Common myeloid progenitor, CD34-positive (primary cell): Measurements from ENCODE around the gene IKZF4.
"Not testable (repeated sequence)": the region's sequence is repeated elsewhere in the genome, so short reads cannot be mapped to it uniquely, and the experiment has no call there.

Experiments
- CTCF ChIA-PET: fragments of 350-600 bp; sonication (Branson Sonifier 250); formaldehyde crosslinking; loops from one replicate; lab custom pipeline; 2021; ENCODE audit warnings: antibody characterized with exemption; lab: Charles Lee
- POLR2A ChIA-PET: fragments of 350-600 bp; sonication (Branson Sonifier 250); formaldehyde crosslinking; loops from one replicate; lab custom pipeline; 2021; ENCODE audit warnings: antibody characterized with exemption; lab: Charles Lee
- DNase-seq, 3 donors: peaks; one replicate each; pipeline versions ENCODE4 v3.0.0 to v3.0.0-alpha.2; 2013
- H3K27ac ChIP-seq, 2 experiments: 1 replicate in 1 of 2; 2 replicates in 1 of 2; pipeline ENCODE4 v1.7.0; 2013; ENCODE audit warnings: inconsistent platforms in 2 of 2, low read length in 2 of 2, mild to moderate bottlenecking in 2 of 2, low read depth in 1 of 2, moderate library complexity in 1 of 2; ENCODE audit not compliant: severe bottlenecking in 2 of 2, insufficient read depth in 1 of 2, poor library complexity in 1 of 2
- H3K27me3 ChIP-seq, 5 experiments: replicated peaks in 2 of 5; 1 replicate in 3 of 5; 2 replicates in 2 of 5; pipeline versions ENCODE4 v1.6.1 to v1.7.0; 2013; ENCODE audit warnings: low read length in 4 of 5, mild to moderate bottlenecking in 2 of 5, moderate library complexity in 2 of 5, inconsistent platforms in 1 of 5; ENCODE audit not compliant: insufficient read depth in 5 of 5, control insufficient read depth in 4 of 5
- H3K36me3 ChIP-seq, 4 experiments: 1 replicate in 2 of 4; 2 replicates in 2 of 4; pipeline versions ENCODE4 v1.6.1 to v1.7.0; 2013; ENCODE audit warnings: low read length in 3 of 4, control low read depth in 1 of 4, mild to moderate bottlenecking in 1 of 4; ENCODE audit not compliant: control insufficient read depth in 4 of 4, insufficient read depth in 4 of 4
- H3K4me1 ChIP-seq, 4 experiments: 1 replicate in 3 of 4; 2 replicates in 1 of 4; pipeline versions ENCODE4 v1.6.1 to v1.7.1; 2013; ENCODE audit warnings: low read length in 3 of 4, mild to moderate bottlenecking in 3 of 4, control low read depth in 1 of 4, inconsistent platforms in 1 of 4, moderate library complexity in 1 of 4; ENCODE audit not compliant: control insufficient read depth in 4 of 4, insufficient read depth in 4 of 4; ENCODE audit errors: control extremely low read depth in 1 of 4
- H3K4me3 ChIP-seq, 7 experiments: 1 replicate in 4 of 7; 2 replicates in 3 of 7; pipeline versions ENCODE4 v1.5.1 to v1.7.0; 2013; ENCODE audit warnings: mild to moderate bottlenecking in 7 of 7, low read length in 6 of 7, moderate library complexity in 6 of 7, inconsistent platforms in 2 of 7, low read depth in 2 of 7, control low read depth in 1 of 7; ENCODE audit not compliant: insufficient read depth in 4 of 7, control insufficient read depth in 1 of 7; ENCODE audit errors: extremely low read depth in 1 of 7
- H3K9me3 ChIP-seq, 5 experiments: 1 replicate in 4 of 5; 2 replicates in 1 of 5; pipeline versions ENCODE4 v1.6.1 to v1.7.1; 2013; ENCODE audit warnings: low read length in 4 of 5, mild to moderate bottlenecking in 2 of 5, inconsistent platforms in 1 of 5, low read depth in 1 of 5, moderate library complexity in 1 of 5; ENCODE audit not compliant: control insufficient read depth in 4 of 5, insufficient read depth in 2 of 5; ENCODE audit errors: control extremely low read depth in 1 of 5
- WGBS: methylation state at CpG from one replicate; pipeline ENCODE4 v1.1.5; 2013; ENCODE audit not compliant: insufficient coverage; 5-methylcytosine and 5-hydroxymethylcytosine counted together

Gene IKZF4

DNA sequence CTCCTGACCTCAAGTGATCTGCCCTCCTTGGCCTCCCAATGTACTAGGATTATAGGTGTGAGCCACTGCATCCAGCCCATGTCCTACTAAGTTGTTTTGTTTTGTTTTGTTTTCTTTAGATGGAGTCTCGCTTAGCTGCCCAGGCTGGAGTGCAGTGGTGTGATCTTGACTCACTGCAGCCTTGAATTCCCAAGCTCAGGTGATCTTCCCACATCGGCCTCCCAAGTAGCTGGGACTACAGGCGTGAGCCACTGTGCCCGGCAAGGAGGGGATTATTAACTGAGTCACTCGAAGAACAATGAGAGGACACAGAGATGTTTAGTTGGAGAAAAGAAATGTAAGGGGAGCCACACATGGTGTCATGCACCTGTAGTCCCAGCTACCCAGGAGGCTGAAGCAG is 41.1 kb downstream of the IKZF4 start:
- no peaks in the 10 kb centered on the region for H3K27me3 ChIP-seq
- no peaks in the 10 kb centered on the region for H3K4me1 ChIP-seq
- H3K4me3 ChIP-seq = no peak overlapping the region
- H3K27ac ChIP-seq = no peak overlapping the region
- H3K36me3 ChIP-seq = no peaks in the 10 kb centered on the region
- ChIA-PET CTCF (interaction anchor here (1.2 kb wide), 1 partner anchor 12 kb away, joined by 3 read pairs; no protein-coding TSS in a partner anchor), POLR2A (no interaction called here)
- DNase-seq = no peak
- no peaks in the 10 kb centered on the region for H3K9me3 ChIP-seq
- WGBS = 93% methylated on average over 3 of the region's 5 CpGs

DNA sequence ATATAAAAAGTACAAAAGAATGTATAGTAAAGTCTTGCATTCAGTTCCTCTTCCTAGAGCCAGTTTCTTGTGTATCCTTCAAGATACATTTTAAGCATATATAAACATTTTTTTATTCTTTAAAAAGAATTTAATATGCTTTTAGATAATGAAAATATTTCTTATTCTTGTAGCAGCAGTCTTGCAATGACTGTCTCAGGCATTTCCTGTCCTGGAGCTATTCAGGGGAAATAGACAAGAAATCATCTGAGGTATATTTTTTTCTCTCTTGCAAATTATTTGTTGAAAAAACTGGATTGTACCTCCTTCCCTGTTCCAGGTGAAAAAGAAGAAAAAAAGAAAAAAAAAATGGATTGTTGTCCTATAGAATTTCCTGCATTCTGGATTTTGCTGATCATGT is 42.2 kb downstream of the IKZF4 start:
- H3K4me1 ChIP-seq = no peaks in the 10 kb centered on the region
- DNase-seq = no peak
- H3K36me3 ChIP-seq = no peaks in the 10 kb centered on the region
- no peak overlapping the region for H3K4me3 ChIP-seq
- ChIA-PET POLR2A (no interaction called here), CTCF (no interaction called here)
- H3K9me3 ChIP-seq = no peaks in the 10 kb centered on the region
- no peak overlapping the region for H3K27ac ChIP-seq
- no peaks in the 10 kb centered on the region for H3K27me3 ChIP-seq

DNA sequence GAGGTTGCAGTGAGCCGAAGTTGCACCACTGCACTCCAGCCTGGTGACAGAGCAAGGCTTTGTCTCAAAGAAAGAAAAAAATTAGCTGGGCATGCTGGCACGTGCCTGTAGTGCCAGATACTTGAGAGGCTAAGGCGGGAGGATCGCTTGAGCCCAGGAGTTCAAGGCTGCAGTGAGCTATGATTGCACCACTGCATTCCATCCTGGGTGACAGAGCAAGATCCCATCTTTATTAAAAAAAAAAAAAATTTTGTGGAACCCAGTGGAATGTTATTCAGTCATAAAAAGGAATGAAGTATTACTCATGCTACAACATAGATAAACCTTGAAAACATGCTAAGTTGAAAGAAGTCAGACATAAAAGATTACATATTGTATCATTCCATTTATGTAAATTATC is 50.8 kb downstream of the IKZF4 start:
- Histone ChIP-seq H3K4me1 (no peaks in the 10 kb centered on the region), H3K4me3 (no peak overlapping the region), H3K27me3 (no peaks in the 10 kb centered on the region), H3K36me3 (no peaks in the 10 kb centered on the region), H3K27ac (no peak overlapping the region), H3K9me3 (no peaks in the 10 kb centered on the region)
- POLR2A ChIA-PET = interaction anchor here (0.5 to 0.6 kb wide), 2 partner anchors 19 to 79 kb away, joined by 3 to 8 read pairs; no protein-coding TSS in a partner anchor
- 94% methylated on average over 4 of the region's 4 CpGs for WGBS
- no peak for DNase-seq
- CTCF ChIA-PET = interaction anchor here (0.5 to 0.9 kb wide), 3 partner anchors 11 to 392 kb away, joined by 3 read pairs; no protein-coding TSS in a partner anchor

DNA sequence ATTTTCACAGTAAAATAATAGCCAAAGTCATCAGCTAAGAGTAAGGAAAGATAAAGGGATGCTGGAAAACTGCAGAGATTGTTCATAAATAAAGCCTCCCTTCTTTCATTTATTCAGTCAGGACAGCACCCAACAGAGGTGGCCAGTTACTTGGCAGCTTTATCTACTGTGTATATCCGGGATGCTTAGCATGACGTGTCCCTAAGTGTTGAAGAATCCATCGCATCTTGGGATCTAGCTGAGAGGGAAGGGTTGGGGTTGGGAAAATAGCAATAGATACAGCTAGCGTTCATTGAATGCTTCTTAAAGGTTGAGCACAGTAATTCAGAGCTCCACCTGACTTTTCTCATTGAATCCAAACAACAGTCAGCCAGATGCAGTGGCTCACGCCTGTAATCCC is 53.6 kb downstream of the IKZF4 start:
- H3K27me3 ChIP-seq = peaks cover 0 to under 1% (median 0%) of the 10 kb centered on the region in 5 experiments
- H3K9me3 ChIP-seq = no peaks in the 10 kb centered on the region
- H3K36me3 ChIP-seq = no peaks in the 10 kb centered on the region
- no peak for DNase-seq
- no peak overlapping the region for H3K4me3 ChIP-seq
- POLR2A ChIA-PET = no interaction called here
- H3K27ac ChIP-seq = no peak overlapping the region
- peaks cover 0 to 6% (median 5%) of the 10 kb centered on the region in 4 experiments for H3K4me1 ChIP-seq
- WGBS = 100% methylated on average over 3 of the region's 5 CpGs
- CTCF ChIA-PET = interaction anchor here (0.9 to 1.4 kb wide), 2 partner anchors 9 to 13 kb away, joined by 3 read pairs; no protein-coding TSS in a partner anchor

DNA sequence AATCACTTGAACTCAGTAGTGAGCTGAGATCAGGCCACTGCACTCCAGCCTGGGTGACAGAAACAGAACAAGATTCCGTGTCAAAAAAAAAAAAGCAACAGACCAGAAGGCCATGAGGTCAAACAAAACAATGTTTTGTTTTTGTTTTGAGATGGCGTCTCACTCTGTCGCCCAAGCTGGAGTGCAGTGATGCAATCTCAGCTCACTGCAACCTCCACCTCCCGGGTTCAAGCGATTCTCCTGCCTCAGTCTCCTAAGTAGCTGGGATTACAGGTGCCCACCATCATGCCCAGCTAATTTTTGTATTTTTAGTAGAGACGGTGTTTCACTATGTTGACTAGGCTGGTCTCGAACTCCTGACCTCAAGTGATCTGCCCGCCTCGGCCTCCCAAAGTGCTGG is 57.1 kb downstream of the IKZF4 start:
- WGBS = over 99% methylated on average over 9 of the region's 9 CpGs
- H3K36me3 ChIP-seq, H3K9me3 ChIP-seq, DNase-seq, H3K4me3 ChIP-seq, H3K27ac ChIP-seq: not testable (repeated sequence)
- ChIA-PET CTCF (interaction anchor here (0.8 to 1.6 kb wide), 3 partner anchors 13 to 111 kb away, joined by 3 to 7 read pairs (median 4); no protein-coding TSS in a partner anchor), POLR2A (interaction anchor here (0.6 kb wide), 2 partner anchors 26 to 343 kb away, joined by 4 read pairs; no protein-coding TSS in a partner anchor)
- H3K27me3 ChIP-seq = peaks cover 0 to 36% (median 17%) of the 10 kb centered on the region in 5 experiments
- peaks cover 0 to 18% (median 17%) of the 10 kb centered on the region in 4 experiments for H3K4me1 ChIP-seq

DNA sequence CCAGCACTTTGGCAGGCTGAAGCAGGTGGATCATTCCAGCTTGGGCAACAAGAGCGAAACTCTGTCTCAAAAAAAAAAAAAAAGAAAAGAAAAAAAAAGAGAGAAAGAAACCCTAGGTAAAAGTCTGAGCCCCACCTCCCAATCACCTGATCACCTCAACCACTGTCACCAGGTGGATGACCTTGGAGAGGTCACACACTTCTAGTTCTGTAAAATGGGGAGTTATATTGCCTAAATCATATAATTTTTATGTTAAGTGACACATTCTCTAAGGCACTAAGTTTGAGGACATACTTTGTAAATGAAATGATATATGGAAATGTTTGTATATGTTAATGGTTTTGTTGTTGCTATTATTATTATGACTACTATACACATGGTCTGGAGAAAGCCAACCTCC is 57.6 kb downstream of the IKZF4 start:
- H3K4me3 ChIP-seq = no peak overlapping the region

More for the DNA sequence above, 57.6 kb downstream of the IKZF4 start:
- ChIA-PET CTCF (interaction anchor here (1.0 to 1.6 kb wide), 2 partner anchors 29 to 34 kb away, joined by 4 to 5 read pairs; no protein-coding TSS in a partner anchor), POLR2A (interaction anchor here (0.6 kb wide), 2 partner anchors 27 to 343 kb away, joined by 4 read pairs; no protein-coding TSS in a partner anchor)
- WGBS = no CpG with 5 or more reads among the region's 1 CpG
- no peaks in the 10 kb centered on the region for H3K9me3 ChIP-seq
- H3K27me3 ChIP-seq = peaks cover 0 to 37% (median 19%) of the 10 kb centered on the region in 5 experiments
- H3K36me3 ChIP-seq = no peaks in the 10 kb centered on the region
- no peak for DNase-seq
- no peak overlapping the region for H3K27ac ChIP-seq
- H3K4me1 ChIP-seq = peaks cover 0 to 18% (median 17%) of the 10 kb centered on the region in 4 experiments
